Endometrial microvascular endothelial cells (primary cell): ENCODE results near the gene NAPSA. TPM values are rescaled to one million over a fixed set of nuclear protein-coding genes. Genes with fewer than 3 reads are reported as not detected.

Experiments
- in situ Hi-C: cut with HindIII; loops from 2 replicates; pipeline ENCODE4 v1.10.0; 2017; ENCODE audit warnings: low sequenced_read_pairs, low pct_unique_long_range_greater_than_20kb; ENCODE audit errors: inconsistent ontology term
- total RNA-seq: library from RNA; depleted of rRNA; stranded (reverse); fragments of >200 nt; gene quantifications from one replicate; pipeline ENCODE4 v1.2.3, GENCODE V29; 2015; ENCODE audit errors: inconsistent ontology term

Gene NAPSA
- total RNA-seq, 1 donor from 2014 or later: not detected

GRCh38 chr19:50322931-50323781 lies 42.3 kb downstream of the NAPSA start:
- in situ Hi-C loops: no loop called here

- in situ Hi-C loops: no loop called here
Measured at GRCh38 chr19:50322234-50322633, 43.2 kb downstream of the NAPSA start.

GRCh38 chr19:50321831-50322230 lies 43.6 kb downstream of the NAPSA start:
- in situ Hi-C loops: no loop called here

- in situ Hi-C loops: no loop called here
Measured at GRCh38 chr19:50320596-50320995, 44.8 kb downstream of the NAPSA start.

- in situ Hi-C loops: no loop called here
Measured at GRCh38 chr19:50320051-50320450, 45.4 kb downstream of the NAPSA start.

- in situ Hi-C loops: no loop called here
Measured at GRCh38 chr19:50319156-50319555, 46.3 kb downstream of the NAPSA start.

- in situ Hi-C loops: no loop called here
Measured at GRCh38 chr19:50318438-50318837, 47.0 kb downstream of the NAPSA start.

- in situ Hi-C loops: no loop called here
Measured at GRCh38 chr19:50317115-50317514, 48.3 kb downstream of the NAPSA start.

GRCh38 chr19:50315773-50316448 lies 49.5 kb downstream of the NAPSA start:
- in situ Hi-C loops: no loop called here

GRCh38 chr19:50314724-50315708 lies 50.4 kb downstream of the NAPSA start:
- in situ Hi-C loops: no loop called here

GRCh38 chr19:50313812-50314536 lies 51.5 kb downstream of the NAPSA start:
- in situ Hi-C loops: no loop called here

GRCh38 chr19:50312967-50313811 lies 52.2 kb downstream of the NAPSA start:
- in situ Hi-C loops: no loop called here

- in situ Hi-C loops: no loop called here
Measured at GRCh38 chr19:50311723-50312635, 53.5 kb downstream of the NAPSA start.

GRCh38 chr19:50310759-50311465 lies 54.5 kb downstream of the NAPSA start:
- in situ Hi-C loops: no loop called here

- in situ Hi-C loops: no loop called here
Measured at GRCh38 chr19:50309396-50310125, 55.9 kb downstream of the NAPSA start.

- in situ Hi-C loops: no loop called here
Measured at GRCh38 chr19:50308991-50309390, 56.4 kb downstream of the NAPSA start.
